D721Med (cell line): ENCODE results near the gene BMPR1A.
"Not testable (repeated sequence)": the region's sequence is repeated elsewhere in the genome, so short reads cannot be mapped to it uniquely, and the experiment has no call there.

Experiments
- DNase-seq: peaks from one replicate; pipeline ENCODE4 v3.0.0; 2011; ENCODE audit warnings: low spot score; ENCODE audit not compliant: insufficient read length
- FAIRE-seq: peaks from 2 replicates; lab custom pipeline; 2011; peaks lifted over from hg19 to GRCh38; lab: Jason Lieb, UNC
- CTCF ChIP-seq: IDR thresholded peaks from 2 replicates; pipeline ENCODE4 v1.5.1; 2012; ENCODE audit warnings: mild to moderate bottlenecking, control low read depth; ENCODE audit not compliant: insufficient read depth; ENCODE audit errors: missing control alignments

The BMPR1A gene

GRCh38 chr10:86946213-86947155, 190.1 kb downstream of the BMPR1A start:
- TF ChIP-seq CTCF, result no peak
- DNase-seq, result no peak
- FAIRE-seq, result no peak

GRCh38 chr10:86947806-86948205, 191.4 kb downstream of the BMPR1A start:
- FAIRE-seq, result not testable (repeated sequence)

GRCh38 chr10:86950349-86950748, 193.9 kb downstream of the BMPR1A start:
- FAIRE-seq (no peak), DNase-seq (no peak)
- TF ChIP-seq CTCF, result no peak

More at GRCh38 chr10:86947806-86948205, 191.4 kb downstream of the BMPR1A start:
- not testable (repeated sequence) for DNase-seq

- FAIRE-seq (no peak), DNase-seq (no peak)
- TF ChIP-seq CTCF, result no peak
Observed at GRCh38 chr10:86951184-86951761, 194.9 kb downstream of the BMPR1A start.

GRCh38 chr10:86952106-86952505, 195.7 kb downstream of the BMPR1A start:
- DNase-seq (no peak), FAIRE-seq (no peak)
- TF ChIP-seq CTCF, result no peak

- not testable (repeated sequence) for DNase-seq, FAIRE-seq
Observed at GRCh38 chr10:86952697-86953096, 196.3 kb downstream of the BMPR1A start.

- TF ChIP-seq CTCF, result no peak
- DNase-seq (no peak), FAIRE-seq (no peak)
Observed at GRCh38 chr10:86953747-86954680, 197.6 kb downstream of the BMPR1A start.
